H1 (cell line): Measurements from ENCODE around the gene TSPAN4. TPM values are rescaled to one million over a fixed set of nuclear protein-coding genes. Genes with fewer than 3 reads are reported as not detected.
A peak's percentile ranks its signal among the peaks of the same experiment; 100 is the strongest.

ENCODE experiments used
- CTCF ChIA-PET: fragments of 300-600 bp; sonication (Branson Sonifier 250); formaldehyde crosslinking; loops from one replicate; lab custom pipeline; 2021; ENCODE audit not compliant: partially characterized antibody; lab: Charles Lee
- POLR2A ChIA-PET: fragments of 300-600 bp; sonication (Branson Sonifier 250); formaldehyde crosslinking; loops from one replicate; lab custom pipeline; 2021; ENCODE audit warnings: inconsistent platforms; ENCODE audit not compliant: partially characterized antibody; lab: Charles Lee
- DNase-seq, 2 experiments: peaks; one replicate each; pipeline versions ENCODE4 v3.0.0 to v3.0.0-alpha.2; 2010 to 2022; ENCODE audit warnings: low spot score in 2 of 2, low read depth in 1 of 2, mixed read lengths in 1 of 2
- FAIRE-seq: peaks from 2 replicates; lab custom pipeline; 2011; peaks lifted over from hg19 to GRCh38; lab: Jason Lieb, UNC
- H2AFZ ChIP-seq: 2 replicates; pipeline ENCODE4 v1.8.1; 2012; ENCODE audit warnings: low read length, inconsistent platforms
- H2AK5ac ChIP-seq: 2 replicates; pipeline ENCODE4 v1.6.1; 2013; ENCODE audit warnings: low read depth, low read length
- H2BK120ac ChIP-seq: replicated peaks from 2 replicates; pipeline ENCODE3; 2013; ENCODE audit warnings: low read depth, low read length, inconsistent platforms
- H2BK12ac ChIP-seq: 2 replicates; pipeline ENCODE4 v1.6.1; 2013; ENCODE audit warnings: low read depth, low read length
- H2BK15ac ChIP-seq: 2 replicates; pipeline ENCODE4 v1.6.1; 2013; ENCODE audit warnings: low read length
- H2BK20ac ChIP-seq: 2 replicates; pipeline ENCODE4 v1.6.1; 2013; ENCODE audit warnings: low read length
- H2BK5ac ChIP-seq: 2 replicates; pipeline ENCODE4 v1.6.1; 2013; ENCODE audit warnings: low read depth, low read length
- H3K14ac ChIP-seq: 2 replicates; pipeline ENCODE4 v1.6.1; 2013; ENCODE audit warnings: inconsistent platforms; ENCODE audit not compliant: insufficient read length
- H3K18ac ChIP-seq: 2 replicates; pipeline ENCODE4 v1.6.1; 2013; ENCODE audit warnings: low read length; ENCODE audit errors: extremely low read depth
- H3K23ac ChIP-seq: 2 replicates; pipeline ENCODE4 v1.6.1; 2013; ENCODE audit warnings: inconsistent platforms; ENCODE audit not compliant: insufficient read length
- H3K23me2 ChIP-seq: 2 replicates; pipeline ENCODE4 v1.6.1; 2013; ENCODE audit warnings: low read depth, low read length
- H3K27ac ChIP-seq: 2 replicates; pipeline ENCODE4 v1.6.1; 2011; ENCODE audit warnings: low read depth, low read length, inconsistent platforms
- H3K27me3 ChIP-seq, 4 experiments: replicated peaks in 1 of 4; 1 replicate in 1 of 4; 2 replicates in 3 of 4; pipeline versions ENCODE4 v1.6.1 to v1.8.1; 2011 to 2013; ENCODE audit warnings: low read length in 3 of 4, mild to moderate bottlenecking in 3 of 4, inconsistent platforms in 2 of 4, mixed read lengths in 2 of 4, moderate library complexity in 1 of 4; ENCODE audit not compliant: control insufficient read depth in 3 of 4, insufficient read depth in 3 of 4; ENCODE audit errors: extremely low read depth in 1 of 4
- H3K36me3 ChIP-seq, 4 experiments: 2 replicates each; pipeline versions ENCODE4 v1.6.1 to v1.8.1; 2011 to 2013; ENCODE audit warnings: mild to moderate bottlenecking in 4 of 4, low read length in 3 of 4, moderate library complexity in 2 of 4, control low read depth in 1 of 4, inconsistent platforms in 1 of 4; ENCODE audit not compliant: insufficient read depth in 4 of 4, control insufficient read depth in 2 of 4
- H3K4ac ChIP-seq: replicated peaks from 2 replicates; pipeline ENCODE3; 2013; ENCODE audit warnings: low read length, low read depth, mixed read lengths, inconsistent platforms; ENCODE audit not compliant: insufficient read length
- H3K4me1 ChIP-seq, 4 experiments: replicated peaks in 1 of 4; 1 replicate in 1 of 4; 2 replicates in 3 of 4; pipeline versions ENCODE4 v1.6.1 to v1.8.1; 2011 to 2013; ENCODE audit warnings: low read length in 3 of 4, inconsistent platforms in 2 of 4, mixed read lengths in 1 of 4; ENCODE audit not compliant: insufficient read depth in 4 of 4, control insufficient read depth in 3 of 4
- H3K4me2 ChIP-seq, 2 experiments: 2 replicates each; pipeline versions ENCODE4 v1.6.1 to v1.8.1; 2011 to 2013; ENCODE audit warnings: low read depth in 2 of 2, low read length in 2 of 2, control low read depth in 1 of 2, inconsistent platforms in 1 of 2, mild to moderate bottlenecking in 1 of 2; ENCODE audit not compliant: insufficient read depth in 1 of 2
- H3K4me3 ChIP-seq, 4 experiments: fragments of 200-600, 300-600 bp in 1 of 4; sonication (generic), shearing (Covaris generic), sonication (Bioruptor Twin) in 1 of 4; 2 replicates each; pipeline versions ENCODE4 v1.5.1 to v1.8.1; 2011 to 2016; ENCODE audit warnings: low read length in 4 of 4, low read depth in 3 of 4, control low read depth in 2 of 4, inconsistent platforms in 2 of 4, mild to moderate bottlenecking in 2 of 4, mixed read lengths in 1 of 4, moderate library complexity in 1 of 4; ENCODE audit not compliant: insufficient read depth in 2 of 4; ENCODE audit errors: extremely low read depth in 1 of 4
- H3K56ac ChIP-seq: replicated peaks from 2 replicates; pipeline ENCODE3; 2013; ENCODE audit warnings: low read depth, mild to moderate bottlenecking, mixed read lengths, low read length, inconsistent platforms; ENCODE audit not compliant: insufficient read length
- H3K79me1 ChIP-seq: 2 replicates; pipeline ENCODE4 v1.6.1; 2013; ENCODE audit warnings: low read depth, low read length, control low read depth
- H3K79me2 ChIP-seq, 2 experiments: 2 replicates each; pipeline versions ENCODE4 v1.6.1 to v1.8.1; 2012 to 2013; ENCODE audit warnings: low read length in 2 of 2, mild to moderate bottlenecking in 2 of 2, inconsistent platforms in 1 of 2; ENCODE audit not compliant: insufficient read depth in 2 of 2, control insufficient read depth in 1 of 2
- H3K9ac ChIP-seq, 4 experiments: replicated peaks in 1 of 4; 1 replicate in 1 of 4; 2 replicates in 3 of 4; pipeline versions ENCODE4 v1.6.1 to v1.8.1; 2011 to 2013; ENCODE audit warnings: low read depth in 3 of 4, low read length in 3 of 4, control low read depth in 2 of 4, mild to moderate bottlenecking in 2 of 4, moderate library complexity in 2 of 4, inconsistent platforms in 1 of 4; ENCODE audit errors: extremely low read depth in 1 of 4
- H3K9me3 ChIP-seq, 2 experiments: 2 replicates each; pipeline versions ENCODE4 v1.6.1 to v1.8.1; 2012 to 2013; ENCODE audit warnings: mild to moderate bottlenecking in 2 of 2, moderate library complexity in 2 of 2, control low read depth in 1 of 2, inconsistent platforms in 1 of 2, low read depth in 1 of 2, low read length in 1 of 2, mixed read lengths in 1 of 2; ENCODE audit not compliant: insufficient read depth in 2 of 2
- H4K20me1 ChIP-seq, 2 experiments: replicated peaks in 1 of 2; 2 replicates each; pipeline versions ENCODE3 to v1.8.1; 2011 to 2013; ENCODE audit warnings: inconsistent platforms in 2 of 2, low read length in 2 of 2, mild to moderate bottlenecking in 1 of 2; ENCODE audit not compliant: insufficient read depth in 2 of 2, control insufficient read depth in 1 of 2
- H4K5ac ChIP-seq: 2 replicates; pipeline ENCODE4 v1.6.1; 2013; ENCODE audit warnings: low read length, low read depth, mixed read lengths, inconsistent platforms; ENCODE audit not compliant: insufficient read length
- H4K8ac ChIP-seq: 2 replicates; pipeline ENCODE4 v1.8.0; 2013; ENCODE audit warnings: mild to moderate bottlenecking, moderate library complexity, low read length, inconsistent platforms; ENCODE audit not compliant: insufficient read depth; ENCODE audit errors: extremely low read depth
- H4K91ac ChIP-seq: replicated peaks from 2 replicates; pipeline ENCODE3; 2013; ENCODE audit warnings: low read length, mixed read lengths, inconsistent platforms; ENCODE audit not compliant: insufficient read length
- WGBS, 2 experiments: shearing (Covaris generic) in 1 of 2; methylation state at CpG; one replicate each; pipeline versions ENCODE4 v1.1.6 to v1.1.7; 2013 to 2015; ENCODE audit warnings: low lambda C conversion rate in 2 of 2, mixed read lengths in 2 of 2, inconsistent platforms in 1 of 2, low coverage in 1 of 2, missing lambda C conversion rate in 1 of 2; ENCODE audit not compliant: insufficient replicate concordance in 2 of 2, insufficient coverage in 1 of 2, insufficient read length in 1 of 2; ENCODE audit errors: extremely low coverage in 1 of 2, missing lambda C conversion rate in 1 of 2; 5-methylcytosine and 5-hydroxymethylcytosine counted together
- polyA plus RNA-seq, 7 experiments: library from polyadenylated mRNA; depleted of rRNA in 3 of 7; stranded (reverse) in 5 of 7; unstranded in 2 of 7; fragments of >200 nt in 5 of 7; fragments of 200-250 nt in 2 of 7; gene quantifications; 1 replicate in 5 of 7; 2 replicates in 1 of 7; 4 replicates in 1 of 7; pipeline versions ENCODE4 v1.2.1 to v1.2.3, GENCODE V29; 2011 to 2013; ENCODE audit warnings: missing spikeins in 2 of 7, mixed read lengths in 2 of 7
- total RNA-seq: library from RNA; stranded (reverse); fragmentation: NEBNext Ultra II Directional; extraction: Animal tissue kit (Norgen Biotek cat#: 25700); gene quantifications from 2 replicates; pipeline ENCODE4 v1.2.1, GENCODE V29; 2021

Gene TSPAN4
- total and polyA plus RNA-seq, 2 of the 8 experiments (the other 6 are each of a cell fraction or from before 2014, with no cell fraction given), result 74.1 to 145 TPM

DNA sequence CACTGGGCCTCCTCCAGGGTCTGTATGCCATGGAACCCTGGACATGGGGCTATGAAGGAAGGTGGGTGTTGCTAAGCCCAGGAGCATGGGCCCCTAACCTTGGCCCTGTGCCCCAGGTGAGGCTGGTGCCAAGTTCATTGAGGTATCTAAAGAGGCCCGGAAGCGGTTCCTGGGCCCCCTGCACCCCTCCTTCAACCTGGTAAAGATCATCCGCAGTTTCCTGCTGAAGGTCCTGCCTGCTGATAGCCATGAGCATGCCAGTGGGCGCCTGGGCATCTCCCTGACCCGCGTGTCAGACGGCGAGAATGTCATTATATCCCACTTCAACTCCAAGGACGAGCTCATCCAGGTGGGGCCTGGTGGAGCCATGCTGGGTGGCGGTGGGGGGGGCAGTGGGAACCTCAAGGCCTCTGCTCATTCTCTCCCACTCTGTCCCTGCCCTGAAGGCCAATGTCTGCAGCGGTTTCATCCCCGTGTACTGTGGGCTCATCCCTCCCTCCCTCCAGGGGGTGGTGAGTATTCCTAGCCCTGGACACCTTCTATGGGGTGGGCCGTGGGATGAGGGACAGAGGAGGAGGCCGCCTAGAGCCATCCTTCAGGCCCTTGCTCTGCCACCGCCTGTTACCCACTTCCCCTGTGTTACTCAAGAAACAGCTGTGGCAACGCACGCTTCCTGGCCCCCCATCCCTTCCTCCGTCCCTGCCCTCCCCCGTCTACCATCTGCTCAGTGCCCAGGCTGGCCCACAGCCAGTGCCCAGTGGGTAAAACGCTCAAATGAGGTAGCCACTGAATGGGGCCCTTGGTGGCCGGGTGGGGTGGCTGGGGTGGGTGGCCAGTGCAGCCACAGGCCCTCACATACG is 20.9 kb upstream of the TSPAN4 start:
- H2BK12ac ChIP-seq, result 0 out of 2 replicates have a peak overlapping the region, but pooled peaks have one; percentile 27
- no peak overlapping the region for H2BK5ac ChIP-seq
- H4K8ac ChIP-seq, result no peak overlapping the region
- H3K4ac ChIP-seq, result no peak overlapping the region
- no peak overlapping the region for H2BK20ac ChIP-seq
- H3K23me2 ChIP-seq, result peaks cover 8% of the 10 kb centered on the region; the same call in 1 of the 2 replicates
- H3K79me1 ChIP-seq, result peaks cover 8% of the 10 kb centered on the region
- no peak overlapping the region for H3K23ac ChIP-seq
- H4K91ac ChIP-seq, result no peak overlapping the region
- no peak overlapping the region for H4K5ac ChIP-seq
- no peak overlapping the region for H3K27ac ChIP-seq
- peaks cover 0 to 15% (median 9%) of the 10 kb centered on the region in 4 experiments; a peak in 5 of 7 replicates for H3K4me1 ChIP-seq
- no peak overlapping the region for H3K9ac ChIP-seq
- H2BK15ac ChIP-seq, result no peak overlapping the region
- no peak overlapping the region for H3K14ac ChIP-seq
- WGBS, 2 experiments, result 94% methylated on average over 16 of the region's 22 CpGs; no CpG with 5 or more reads in 1 of the 2 experiments
- POLR2A ChIA-PET, result interaction anchor here (40.4 to 53.0 kb wide), 2 partner anchors 8 to 11 kb away, joined by 1917 read pairs; partner anchors contain the start of genes CD151, CEND1, CRACR2B and PIDD1
- no peak overlapping the region for H2AFZ ChIP-seq
- peaks cover 0 to 14% of the 10 kb centered on the region in 2 experiments for H4K20me1 ChIP-seq
- peaks cover 0 to 10% (median 1%) of the 10 kb centered on the region in 4 experiments; a peak in 1 of 8 replicates for H3K36me3 ChIP-seq
- H3K4me3 ChIP-seq, result no peak overlapping the region
- H3K56ac ChIP-seq, result no peak overlapping the region
- H2BK120ac ChIP-seq, result no peak overlapping the region
- no peak overlapping the region for H3K4me2 ChIP-seq
- H3K18ac ChIP-seq, result no peak overlapping the region
- CTCF ChIA-PET, result interaction anchor here (0.7 to 1.7 kb wide), 6 partner anchors 21 to 272 kb away, joined by 3 to 4 read pairs (median 3); no protein-coding TSS in a partner anchor
- FAIRE-seq (no peak), DNase-seq (no peak)
- H3K79me2 ChIP-seq, result peaks cover 0 to 5% of the 10 kb centered on the region in 2 experiments; a peak in 1 of 4 replicates
- H3K9me3 ChIP-seq, result no peaks in the 10 kb centered on the region
- H2AK5ac ChIP-seq, result no peak overlapping the region
- H3K27me3 ChIP-seq, result no peaks in the 10 kb centered on the region; a peak in 2 of 7 replicates
